ENCODE results near the gene ACR.
"Not testable (repeated sequence)": the region's sequence is repeated elsewhere in the genome, so short reads cannot be mapped to it uniquely, and the experiment has no call there.

The ACR gene

DNA sequence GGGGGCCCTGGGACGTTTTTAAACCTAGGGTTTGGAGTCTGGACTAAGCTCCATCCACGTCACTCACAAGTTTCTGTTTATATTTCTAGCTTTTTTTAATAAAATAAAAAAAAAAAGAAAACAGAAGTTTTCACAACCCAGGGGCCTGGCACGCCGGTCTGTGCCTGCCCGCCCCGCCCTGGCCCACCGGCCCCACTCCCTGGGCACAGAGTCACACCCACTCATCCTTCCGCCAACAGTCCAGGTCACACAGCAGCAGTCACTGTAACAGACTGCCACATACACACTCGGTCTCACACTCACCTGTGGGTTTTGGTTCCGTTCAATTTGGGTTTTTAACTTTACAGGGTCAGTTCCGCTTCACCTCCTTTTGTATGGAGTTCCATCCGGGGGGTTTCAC is 5.3 kb upstream of the ACR start:
- no peak for DNase-seq (ENCODE audit: low read depth in 2 of 2)

GRCh38 chr22:50733521-50734342 is 4.3 kb upstream of the ACR start:
- DNase-seq (ENCODE audit: low read depth in 2 of 2): peak in 1 of 2 experiments; percentile 1

DNA sequence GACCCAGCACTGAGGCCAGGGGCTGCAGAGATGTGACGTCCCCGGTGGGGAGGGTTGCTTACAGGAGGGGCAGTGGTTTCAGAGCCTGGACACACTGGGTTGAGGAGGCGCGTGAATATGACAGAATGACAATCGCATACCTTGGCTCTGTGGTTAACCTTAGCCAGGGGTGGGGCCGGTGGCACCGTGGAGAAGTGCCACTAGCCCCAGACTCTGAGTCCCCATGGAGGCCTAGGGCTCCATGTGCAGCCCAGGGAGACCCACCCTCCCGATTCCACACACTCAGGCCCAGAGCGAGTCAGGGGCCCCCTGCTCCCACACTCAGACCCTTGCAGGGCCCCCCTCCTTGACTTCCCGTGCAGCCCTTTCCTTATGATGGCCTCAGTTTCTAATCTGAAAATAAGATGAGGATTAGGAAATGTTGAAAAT is 3.6 kb upstream of the ACR start:
- no peak for DNase-seq (ENCODE audit: low read depth in 2 of 2)

DNA sequence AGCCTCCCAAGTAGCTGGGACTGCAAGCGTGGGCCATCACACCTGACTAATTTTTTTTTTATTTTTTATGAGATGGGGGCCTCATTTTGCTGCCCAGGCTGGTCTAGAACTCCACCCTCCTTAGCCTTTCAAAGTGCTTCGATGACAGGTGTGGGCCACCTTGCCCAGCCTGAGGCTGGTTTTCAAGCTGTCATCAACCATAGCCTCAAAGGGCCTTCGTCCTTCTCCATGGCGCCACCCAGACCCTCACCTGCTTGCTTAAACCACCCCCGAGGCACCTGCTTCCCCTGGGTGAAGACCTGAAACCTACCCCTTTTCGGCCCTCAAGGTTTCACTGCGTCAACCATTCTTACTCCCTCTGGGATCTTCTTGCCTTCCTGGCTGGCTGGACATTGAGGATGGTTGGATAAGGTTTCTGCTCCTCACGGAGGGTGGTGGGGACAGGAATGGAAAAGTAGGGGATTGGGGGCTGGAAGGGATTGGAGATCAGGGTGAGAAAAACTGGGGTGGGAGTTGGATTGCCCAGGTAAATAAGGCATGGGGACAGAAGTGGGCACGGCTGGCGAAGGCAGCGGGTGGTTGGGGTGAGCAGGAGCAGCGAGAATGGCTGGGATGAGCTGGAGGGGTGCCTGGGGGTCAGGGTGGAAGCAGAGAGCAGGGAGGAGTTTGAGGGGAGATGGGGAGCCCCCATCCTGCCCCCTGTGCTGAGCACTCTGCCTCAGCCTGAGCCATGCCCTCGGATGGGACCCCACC is 2.8 kb upstream of the ACR start:
- no peak for DNase-seq (ENCODE audit: low read depth in 2 of 2)

- no peak for DNase-seq (ENCODE audit: low read depth in 2 of 2)
Observed at GRCh38 chr22:50735739-50736030, 2.3 kb upstream of the ACR start.

DNA sequence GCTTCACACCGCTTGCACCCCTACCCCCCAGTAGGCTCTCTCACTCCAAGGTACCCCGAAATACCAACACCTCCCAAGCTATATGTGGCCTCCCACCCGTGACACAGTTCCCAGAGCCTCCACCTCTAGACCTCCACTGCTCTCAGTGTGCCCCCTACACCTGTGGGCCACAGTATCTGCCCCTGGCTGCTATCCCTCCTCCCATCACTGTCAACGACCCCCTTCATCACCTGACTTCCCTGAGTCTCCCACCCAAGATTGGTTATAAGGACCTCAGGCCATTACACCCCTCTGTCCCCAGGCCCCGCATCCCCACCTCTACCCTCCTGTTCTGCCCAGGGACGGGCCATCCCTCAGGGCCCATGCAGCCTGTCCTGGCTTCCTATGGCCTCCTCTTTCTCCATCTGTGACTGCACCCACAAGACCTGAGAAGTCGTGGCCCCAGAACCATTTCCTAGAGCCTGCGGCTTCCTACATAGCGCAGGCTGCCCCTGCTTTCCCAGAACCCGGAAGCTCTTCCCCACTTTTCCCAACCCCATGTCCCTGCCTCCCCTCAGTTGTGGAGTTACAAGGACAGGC is 734 bp downstream of the ACR start:
- no peak for DNase-seq (ENCODE audit: low read depth in 2 of 2)

DNA sequence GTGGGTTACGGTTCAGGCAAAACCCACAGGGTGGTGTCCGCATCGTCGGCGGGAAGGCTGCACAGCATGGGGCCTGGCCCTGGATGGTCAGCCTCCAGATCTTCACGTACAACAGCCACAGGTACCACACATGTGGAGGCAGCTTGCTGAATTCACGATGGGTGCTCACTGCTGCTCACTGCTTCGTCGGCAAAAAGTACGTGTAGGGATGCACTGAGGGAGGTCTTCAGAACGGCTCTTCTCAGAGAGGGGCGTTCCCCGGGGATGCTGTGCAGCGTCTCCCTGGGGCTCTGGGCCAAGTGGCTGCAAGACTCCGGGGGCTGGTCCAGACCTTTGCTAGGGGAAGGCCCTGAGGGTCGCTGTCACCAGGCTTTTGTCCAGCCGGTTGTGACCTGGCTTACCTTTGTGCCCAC is 1.3 kb downstream of the ACR start:
- no peak for DNase-seq (ENCODE audit: low read depth in 2 of 2)

- no peak for DNase-seq (ENCODE audit: low read depth in 2 of 2)
Observed at GRCh38 chr22:50739894-50740293, 1.9 kb downstream of the ACR start.

- DNase-seq (ENCODE audit: low read depth in 2 of 2): not testable (repeated sequence)
Observed at GRCh38 chr22:50740714-50741113, 2.7 kb downstream of the ACR start.

- DNase-seq (ENCODE audit: low read depth in 2 of 2): not testable (repeated sequence)
Observed at GRCh38 chr22:50744424-50744823, 6.4 kb downstream of the ACR start.

DNA sequence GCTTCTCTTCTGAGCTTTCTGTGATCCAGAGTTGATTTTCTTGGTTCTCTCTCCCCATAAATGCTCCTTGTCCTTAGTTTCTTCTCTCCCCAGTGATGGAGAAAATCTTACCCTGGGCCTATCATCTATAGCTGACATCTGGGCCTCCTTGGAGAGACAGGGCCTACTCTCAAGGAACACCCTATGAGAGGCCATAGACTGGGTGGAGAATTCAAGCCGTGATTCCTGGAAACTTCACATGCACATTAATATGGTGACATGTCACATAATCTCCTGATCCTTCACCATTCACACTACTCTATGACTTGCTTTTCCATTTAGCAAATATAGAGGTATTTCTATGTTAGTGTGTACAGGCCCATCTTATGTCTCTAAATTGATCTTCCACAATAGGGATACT is 9.5 kb downstream of the ACR start:
- not testable (repeated sequence) for DNase-seq (ENCODE audit: low read depth in 2 of 2)

DNA sequence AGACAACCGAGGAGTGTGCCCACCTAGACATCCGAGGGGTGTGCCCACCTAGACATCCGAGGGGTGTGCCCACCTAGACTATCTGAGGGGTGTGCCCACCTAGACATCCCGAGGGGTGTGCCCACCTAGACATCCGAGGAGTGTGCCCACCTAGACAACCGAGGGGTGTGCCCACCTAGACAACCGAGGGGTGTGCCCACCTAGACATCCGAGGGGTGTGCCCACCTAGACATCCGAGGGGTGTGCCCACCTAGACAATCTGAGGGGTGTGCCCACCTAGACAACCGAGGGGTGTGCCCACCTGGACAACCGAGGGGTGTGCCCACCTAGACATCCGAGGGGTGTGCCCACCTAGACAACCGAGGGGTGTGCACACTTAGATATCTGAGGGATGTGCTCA is 10.6 kb downstream of the ACR start:
- DNase-seq (ENCODE audit: low read depth in 2 of 2): not testable (repeated sequence)

DNA sequence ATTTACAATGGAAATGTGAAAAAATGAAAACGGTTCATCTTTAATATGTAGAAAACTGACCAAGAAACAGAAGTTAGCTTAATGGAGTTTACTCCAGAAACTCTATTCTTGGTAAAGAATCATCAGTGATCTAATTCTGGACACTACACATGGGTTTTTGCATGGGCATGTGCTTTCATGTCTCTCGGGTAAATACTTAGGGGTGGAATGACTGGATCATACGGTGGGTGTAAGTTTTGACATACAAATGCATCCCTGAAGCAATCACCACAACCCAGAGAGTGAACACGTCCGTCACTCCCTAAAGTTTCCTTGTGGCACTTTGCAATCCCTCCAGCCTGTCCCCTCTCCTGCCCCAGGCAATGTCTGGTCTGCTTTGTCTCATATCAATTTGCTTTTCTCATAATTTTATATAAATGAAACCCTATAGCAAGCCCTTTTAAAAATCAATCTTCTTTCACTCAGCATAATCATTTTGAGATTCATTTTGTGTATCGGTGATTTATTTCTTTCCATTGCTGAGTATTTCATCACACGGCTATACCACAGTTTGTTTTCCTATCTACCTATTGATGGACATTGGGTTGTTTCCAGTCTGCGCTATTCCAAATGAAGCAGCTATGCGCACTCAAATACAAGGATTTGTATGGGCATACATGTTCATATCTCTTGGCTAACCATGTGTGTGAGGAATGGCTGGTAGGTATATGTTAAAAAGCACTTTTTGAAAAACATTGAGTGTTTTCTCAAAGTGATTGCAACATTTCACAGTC is 11.5 kb downstream of the ACR start:
- DNase-seq (ENCODE audit: low read depth in 2 of 2): not testable (repeated sequence)

GRCh38 chr22:50755251-50755650 is 17.2 kb downstream of the ACR start:
- DNase-seq (ENCODE audit: low read depth in 2 of 2): not testable (repeated sequence)

DNA sequence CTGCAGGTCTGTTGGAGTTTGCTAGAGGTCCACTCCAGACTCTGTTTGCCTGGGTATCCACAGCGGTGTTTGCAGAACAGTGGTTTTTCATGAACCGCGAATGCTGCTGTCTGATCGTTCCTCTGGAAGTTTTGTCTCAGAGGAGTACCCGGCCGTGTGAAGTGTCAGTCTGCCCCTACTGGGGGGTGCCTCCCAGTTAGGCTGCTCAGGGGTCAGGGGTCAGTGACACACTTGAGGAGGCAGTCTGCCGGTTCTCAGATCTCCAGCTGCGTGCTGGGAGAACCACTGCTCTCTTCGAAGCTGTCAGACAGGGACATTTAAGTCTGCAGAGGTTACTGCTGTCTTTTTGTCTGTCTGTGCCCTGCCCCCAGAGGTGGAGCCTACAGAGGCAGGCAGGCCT is 18.4 kb downstream of the ACR start:
- not testable (repeated sequence) for DNase-seq (ENCODE audit: low read depth in 2 of 2)

DNA sequence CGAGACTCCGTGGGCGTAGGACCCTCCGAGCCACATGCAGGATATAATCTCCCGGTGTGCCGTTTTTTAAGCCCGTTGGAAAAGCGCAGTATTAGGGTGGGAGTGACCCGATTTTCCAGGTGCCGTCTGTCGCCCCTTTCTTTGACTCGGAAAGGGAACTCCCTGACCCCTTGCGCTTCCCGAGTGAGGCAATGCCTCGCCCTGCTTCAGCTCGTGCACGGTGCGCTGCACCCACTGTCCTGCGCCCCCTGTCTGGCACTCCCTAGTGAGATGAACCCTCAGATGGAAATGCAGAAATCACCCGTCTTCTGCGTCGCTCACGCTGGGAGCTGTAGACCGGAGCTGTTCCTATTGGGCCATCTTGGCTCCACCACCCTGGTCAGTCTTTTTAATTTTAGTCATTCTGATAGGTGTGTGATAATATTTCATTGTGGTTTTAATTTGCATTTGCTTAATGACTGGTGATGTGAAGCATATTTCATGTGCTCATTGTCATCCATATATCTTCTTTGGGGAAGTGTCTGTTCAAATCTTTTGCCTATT is 19.0 kb downstream of the ACR start:
- not testable (repeated sequence) for DNase-seq (ENCODE audit: low read depth in 2 of 2)

GRCh38 chr22:50759597-50760341 is 21.8 kb downstream of the ACR start:
- DNase-seq (ENCODE audit: low read depth in 2 of 2): peak in 1 of 2 experiments; percentile 9

DNA sequence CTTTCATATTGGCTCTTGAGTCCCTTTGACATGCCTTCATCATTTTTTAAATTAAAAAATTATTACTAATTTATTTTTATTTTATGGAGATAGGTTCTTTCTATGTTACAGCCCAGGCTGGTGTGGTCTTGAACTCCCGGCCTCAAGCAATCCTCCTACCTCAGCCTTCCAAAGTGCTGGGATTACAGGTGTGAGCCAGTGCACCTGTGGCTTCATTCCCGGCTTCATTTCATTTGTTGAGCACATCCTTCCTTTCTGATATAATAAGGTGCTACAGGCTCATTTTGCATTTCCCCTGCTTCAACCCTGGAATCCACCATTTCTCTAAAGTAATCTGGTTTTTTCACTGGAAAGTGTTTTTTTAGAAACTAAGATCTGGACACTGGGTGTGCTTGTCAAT is 23.8 kb downstream of the ACR start:
- DNase-seq (ENCODE audit: low read depth in 2 of 2): not testable (repeated sequence)

GRCh38 chr22:50764288-50764687 is 26.3 kb downstream of the ACR start:
- DNase-seq (ENCODE audit: low read depth in 2 of 2): not testable (repeated sequence)

DNA sequence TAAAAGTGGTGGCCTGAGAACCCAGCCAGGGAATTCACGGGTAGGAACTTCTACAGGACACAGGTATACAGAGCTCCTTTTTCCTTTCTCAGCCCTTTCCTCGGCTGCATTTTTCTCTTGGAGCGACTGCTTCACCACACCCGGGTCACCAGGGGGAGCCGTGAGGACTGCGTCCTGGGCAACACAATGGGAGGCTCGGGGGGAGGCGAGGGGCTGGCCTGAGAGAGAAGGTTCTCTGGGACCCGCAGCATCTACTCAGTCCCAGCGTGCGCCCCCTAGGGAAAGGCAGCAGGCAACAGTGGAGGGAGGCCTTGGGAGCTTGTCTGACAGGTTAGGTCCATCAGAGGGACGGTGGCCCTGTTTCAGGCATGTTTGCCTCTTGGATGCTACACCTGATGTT is 37.1 kb downstream of the ACR start:
- DNase-seq (ENCODE audit: low read depth in 2 of 2): peak in 1 of 2 experiments; percentile 3

GRCh38 chr22:50777631-50778030 is 39.6 kb downstream of the ACR start:
- DNase-seq (ENCODE audit: low read depth in 2 of 2): not testable (repeated sequence)
